ENCODE measurements around the gene TXNDC11.

The TXNDC11 gene

DNA sequence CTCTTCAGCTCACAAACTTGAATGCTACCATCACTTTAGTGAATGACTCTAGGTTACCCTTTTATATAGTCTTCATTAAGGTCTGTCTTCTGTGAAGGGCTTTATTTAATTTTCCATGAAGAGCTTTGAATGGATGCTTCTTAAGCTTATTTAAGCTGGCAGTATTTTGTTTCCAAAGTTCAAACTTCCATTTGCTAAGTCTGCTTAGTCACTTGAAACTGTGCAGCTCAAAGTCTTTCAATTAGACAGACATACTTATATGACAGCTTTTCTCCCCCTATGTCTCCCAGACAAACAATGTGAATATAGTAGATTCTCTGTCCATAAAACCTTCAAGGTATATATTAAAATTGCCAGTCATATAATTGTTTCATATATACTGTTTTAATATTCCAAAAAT, 23.5 kb downstream of the TXNDC11 start:
- DNase-seq: no peak

DNA sequence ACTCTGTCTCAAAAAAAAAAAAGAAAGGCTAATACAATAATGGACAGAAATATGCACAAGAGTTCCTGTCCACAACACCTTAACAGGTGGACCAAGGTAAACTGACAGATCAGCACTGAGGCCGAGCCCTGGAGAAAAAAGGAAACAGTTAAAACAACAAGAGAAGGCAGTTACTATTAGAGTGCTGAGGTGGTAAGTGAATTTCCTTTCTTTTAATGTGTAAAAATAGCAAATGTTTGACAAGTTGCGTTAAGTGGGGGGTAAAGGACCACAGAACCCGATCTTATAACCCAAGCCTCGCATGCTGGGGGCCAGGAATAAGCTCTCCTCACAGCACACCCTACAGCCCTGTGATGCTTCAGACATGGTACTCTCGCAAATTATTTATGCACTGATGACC, 24.8 kb downstream of the TXNDC11 start:
- no peak for DNase-seq

DNA sequence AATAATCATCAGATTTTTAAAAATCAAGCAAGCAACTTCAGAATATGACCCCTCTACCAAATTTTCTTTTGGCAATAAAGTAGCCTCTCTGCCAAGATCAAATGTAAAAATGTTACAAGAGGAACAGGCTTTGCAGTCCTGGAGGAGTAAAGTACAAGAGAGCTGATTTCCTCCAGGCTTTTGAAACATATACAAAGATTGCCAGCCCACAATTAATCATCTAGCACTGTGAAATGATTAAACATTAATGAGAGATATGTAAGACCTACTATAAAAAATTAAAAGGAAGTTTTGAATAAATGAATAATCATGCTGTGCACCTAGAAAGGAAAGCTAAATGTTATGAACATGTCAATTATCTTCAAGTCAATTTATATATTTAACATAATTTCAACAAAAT, 26.3 kb downstream of the TXNDC11 start:
- no peak for DNase-seq

DNA sequence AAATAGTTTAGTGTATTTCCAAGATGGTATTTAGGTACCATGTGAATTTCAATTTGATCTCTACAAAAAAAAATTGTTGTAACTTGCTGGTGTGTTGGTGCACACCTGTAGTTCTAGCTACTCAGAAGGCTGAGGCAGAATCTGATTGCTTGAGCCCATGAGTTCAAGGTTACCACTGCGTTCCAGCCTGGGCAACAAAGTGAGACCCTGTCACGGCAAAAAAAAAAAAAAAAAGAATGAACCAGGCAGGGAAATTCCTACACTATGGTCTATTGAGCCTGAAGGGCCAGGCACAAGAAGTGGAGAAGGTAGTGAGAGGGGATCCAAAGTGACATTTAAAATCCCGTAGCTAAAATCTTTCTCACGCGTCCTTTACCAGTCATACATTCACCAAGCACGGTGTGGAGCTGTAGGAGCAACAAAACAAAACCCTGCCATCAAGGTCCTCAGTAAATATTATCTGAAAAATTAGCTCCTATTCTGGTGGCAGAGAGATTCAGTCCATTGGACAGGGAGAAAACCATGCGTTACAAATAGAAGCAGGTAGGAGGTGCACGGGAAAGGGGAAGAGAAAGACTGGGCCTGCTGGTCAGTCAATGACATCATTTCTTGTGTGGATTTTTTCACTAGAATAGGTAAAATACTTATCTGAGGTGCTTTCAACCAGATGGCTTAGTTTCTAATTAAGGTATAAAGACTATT, 27.3 kb downstream of the TXNDC11 start:
- no peak for DNase-seq

DNA sequence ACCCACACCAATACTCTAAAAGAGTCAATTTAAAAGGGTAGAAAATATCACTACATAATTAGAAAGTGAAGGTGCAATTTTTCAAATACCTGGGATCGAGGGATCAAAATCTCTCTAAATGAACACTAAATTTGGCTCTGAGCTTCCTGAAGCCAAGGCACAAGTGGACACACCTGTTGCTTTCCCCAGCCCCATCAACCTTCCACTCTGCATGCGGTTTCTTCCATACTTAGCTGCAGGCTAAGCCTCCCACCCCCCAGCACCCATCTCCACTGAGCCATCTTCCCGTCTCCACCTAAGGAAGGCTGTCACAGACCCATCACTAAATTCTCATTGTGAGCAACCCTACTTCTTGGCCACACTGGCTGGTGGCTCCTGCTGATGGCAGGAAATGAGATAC, 30.5 kb downstream of the TXNDC11 start:
- no peak for DNase-seq

DNA sequence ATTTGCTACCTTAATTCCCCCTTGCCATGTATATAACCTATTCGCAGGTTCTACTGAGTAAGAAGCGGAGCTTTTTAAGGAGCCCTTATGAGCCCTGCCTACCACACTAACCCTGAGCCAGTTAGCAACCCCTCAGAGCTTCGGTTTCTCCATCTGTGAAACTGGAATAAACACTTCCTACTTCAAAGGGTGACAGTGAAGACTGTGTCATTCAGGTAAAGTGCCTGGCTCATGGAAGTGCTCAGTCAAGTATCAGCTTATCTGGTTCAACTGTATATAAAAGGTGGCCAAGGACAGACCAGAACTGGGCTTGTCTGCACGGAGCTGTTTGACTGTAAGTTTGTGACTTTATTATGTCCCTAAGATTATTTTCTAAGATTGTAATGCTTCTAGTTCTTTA, 31.0 kb downstream of the TXNDC11 start:
- no peak for DNase-seq

DNA sequence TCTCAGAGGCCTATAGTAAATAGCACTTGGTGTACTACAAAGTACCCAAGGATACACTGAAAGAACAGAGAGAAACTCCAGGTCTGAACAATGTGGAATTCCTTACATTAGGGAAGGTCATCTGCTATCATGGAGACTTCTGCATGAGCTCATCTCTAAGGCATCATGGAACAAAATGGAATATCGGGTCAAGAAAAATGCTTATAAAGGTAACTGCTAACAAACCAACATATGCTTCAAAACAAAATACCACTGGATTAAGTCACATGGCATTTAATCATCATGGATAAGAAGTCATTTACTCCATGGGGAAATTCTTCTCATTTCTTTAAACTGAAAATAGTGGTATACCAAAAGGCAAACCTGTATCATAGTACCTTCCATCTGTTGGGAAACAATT, 34.2 kb downstream of the TXNDC11 start:
- peak; percentile 13 for DNase-seq

DNA sequence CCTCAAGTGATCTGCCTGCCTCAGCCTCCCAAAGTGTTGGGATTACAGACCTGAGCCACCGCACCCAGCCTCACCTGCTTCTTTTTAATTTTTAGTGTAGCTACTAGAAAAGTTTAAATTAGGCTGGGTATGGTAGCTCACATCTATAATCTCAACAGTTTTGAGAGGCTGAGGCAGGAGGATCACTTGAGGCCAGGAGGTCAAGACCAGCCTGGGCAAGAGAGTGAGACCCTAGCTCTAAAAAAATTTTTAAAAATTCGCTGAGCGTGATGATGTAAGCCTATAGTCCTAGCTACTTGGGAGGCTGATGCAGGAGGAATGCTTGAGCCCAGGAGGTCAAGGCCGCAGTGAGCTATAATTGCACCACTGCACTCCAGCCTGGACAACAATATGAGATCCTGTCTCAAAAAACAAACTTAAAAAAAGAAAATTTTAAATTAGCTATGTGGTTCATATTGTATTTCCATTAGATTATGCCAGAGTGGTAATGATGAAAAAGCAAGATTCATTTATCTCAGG, 34.9 kb downstream of the TXNDC11 start:
- DNase-seq: no peak

DNA sequence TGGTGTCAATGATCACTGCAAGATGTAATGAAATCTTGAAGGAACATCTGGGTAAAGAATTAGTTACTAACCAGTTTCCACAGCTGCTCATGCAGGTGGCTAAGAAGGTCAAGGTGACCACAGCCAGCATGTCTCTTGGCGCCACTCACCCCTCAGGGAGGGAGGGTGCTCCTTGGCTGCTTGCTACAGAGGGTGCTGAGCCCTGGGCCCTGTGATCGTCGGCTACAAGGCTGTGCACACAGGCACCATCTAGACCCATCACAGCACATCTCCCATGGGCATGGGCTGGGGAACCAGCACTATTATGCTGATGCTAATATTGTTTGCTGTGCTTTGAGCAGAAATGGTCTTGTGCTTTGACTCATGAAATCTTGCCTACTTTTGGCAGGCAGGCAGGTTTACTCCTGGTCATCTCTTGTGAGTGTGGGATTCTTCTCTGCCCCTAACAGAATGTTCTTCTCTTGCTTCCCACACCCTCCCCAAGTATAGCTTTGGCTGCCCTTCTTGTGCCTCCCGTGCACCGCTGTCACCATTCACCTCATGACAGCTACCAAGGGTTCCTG, 36.4 kb downstream of the TXNDC11 start:
- no peak for DNase-seq

DNA sequence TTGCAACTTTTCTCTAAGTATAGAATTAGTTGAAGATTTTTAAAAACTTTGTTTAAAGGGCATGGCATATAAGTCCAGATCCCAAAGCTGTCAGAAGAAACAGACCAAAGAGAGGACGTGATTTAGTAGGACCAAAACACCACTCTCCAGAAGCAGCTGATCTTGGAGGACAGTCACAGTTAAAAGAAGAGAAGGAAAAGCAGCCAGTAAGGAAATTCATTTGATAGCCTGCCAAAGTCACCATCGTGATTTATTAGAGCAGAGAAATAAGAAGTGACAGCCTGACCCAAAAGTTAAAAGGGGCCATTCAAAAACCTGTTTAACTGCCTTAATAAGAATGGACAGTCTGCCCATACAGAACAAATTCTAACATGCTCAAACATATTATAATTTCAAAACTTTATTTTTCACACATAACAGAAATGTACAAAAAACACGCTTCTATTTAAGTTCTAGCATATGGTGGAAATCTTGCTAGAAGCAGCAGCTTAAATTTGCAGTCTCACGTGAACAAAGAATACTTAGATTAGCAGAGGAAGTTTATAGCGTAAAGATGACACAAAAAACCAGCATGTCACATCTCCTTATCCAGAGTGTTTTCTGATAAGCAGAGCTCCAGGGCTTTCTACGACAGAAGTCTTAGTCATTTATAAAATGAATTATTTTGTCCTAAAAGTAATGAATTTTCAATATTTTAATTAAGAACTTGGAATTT, 37.2 kb downstream of the TXNDC11 start:
- DNase-seq: no peak

DNA sequence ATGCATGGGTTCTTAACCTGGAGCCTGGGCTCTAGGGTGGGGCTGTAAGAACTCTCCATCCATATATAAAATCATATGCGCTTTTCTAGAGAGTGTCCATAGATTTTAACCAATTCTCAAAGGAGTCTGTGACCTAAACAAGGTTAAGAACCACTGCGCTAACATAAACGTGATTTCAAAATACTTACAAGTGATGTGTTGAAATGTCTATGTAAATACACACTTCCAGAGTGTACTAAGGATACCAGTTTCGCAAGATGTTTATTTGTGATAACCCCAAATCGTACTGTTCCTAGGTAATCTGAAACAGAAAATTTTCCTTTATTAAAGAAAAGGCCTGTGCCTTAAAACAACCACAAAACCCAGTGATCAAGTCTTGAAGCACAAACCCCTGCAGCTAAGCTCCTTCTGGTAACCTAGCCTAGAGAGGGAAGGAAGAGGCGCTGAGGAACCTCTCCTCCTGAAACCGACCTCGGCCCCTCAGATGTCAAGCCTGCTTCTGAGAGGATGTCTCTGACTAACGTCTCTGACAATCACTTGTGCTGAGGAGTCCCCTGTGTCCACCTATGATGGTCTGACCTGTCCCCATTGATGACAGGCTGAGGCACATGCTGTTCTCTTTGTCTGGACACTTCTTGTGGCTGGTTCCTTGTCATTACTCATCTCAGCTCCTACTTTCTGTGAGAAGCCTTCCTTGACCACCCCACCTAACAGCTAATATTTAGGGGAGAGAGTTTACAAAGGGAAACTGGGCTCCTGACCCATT, 42.2 kb downstream of the TXNDC11 start:
- DNase-seq: no peak

DNA sequence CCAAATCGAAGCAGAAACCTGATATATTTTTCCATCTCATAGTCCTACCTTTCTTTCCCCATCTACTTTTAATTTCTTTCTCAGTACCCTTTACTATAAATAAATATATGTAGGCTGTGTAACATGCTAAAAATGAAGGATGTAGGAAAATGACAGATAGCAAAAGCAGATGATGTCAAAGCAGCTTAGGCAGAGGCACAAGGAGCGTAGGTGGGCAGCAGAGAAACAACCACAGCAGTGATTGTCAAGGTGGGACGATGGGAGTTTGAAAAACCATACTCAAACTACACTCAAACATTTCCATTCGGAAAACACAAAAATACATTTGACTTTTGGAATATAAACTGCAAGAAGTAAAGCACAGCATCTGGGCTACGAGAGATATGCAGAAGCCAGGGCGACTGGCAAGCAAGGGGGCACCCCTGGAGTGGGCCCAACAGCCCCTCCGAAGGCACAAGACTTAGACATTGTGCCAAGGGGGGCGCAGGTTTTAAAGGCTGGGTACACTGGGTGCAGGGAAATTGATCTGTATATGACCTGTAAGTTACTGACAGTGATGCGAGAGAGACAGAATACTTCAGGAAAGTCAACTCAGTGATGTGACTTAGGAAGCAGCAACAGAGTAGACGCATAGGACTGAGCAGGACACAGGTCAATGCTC, 43.3 kb downstream of the TXNDC11 start:
- DNase-seq: no peak

DNA sequence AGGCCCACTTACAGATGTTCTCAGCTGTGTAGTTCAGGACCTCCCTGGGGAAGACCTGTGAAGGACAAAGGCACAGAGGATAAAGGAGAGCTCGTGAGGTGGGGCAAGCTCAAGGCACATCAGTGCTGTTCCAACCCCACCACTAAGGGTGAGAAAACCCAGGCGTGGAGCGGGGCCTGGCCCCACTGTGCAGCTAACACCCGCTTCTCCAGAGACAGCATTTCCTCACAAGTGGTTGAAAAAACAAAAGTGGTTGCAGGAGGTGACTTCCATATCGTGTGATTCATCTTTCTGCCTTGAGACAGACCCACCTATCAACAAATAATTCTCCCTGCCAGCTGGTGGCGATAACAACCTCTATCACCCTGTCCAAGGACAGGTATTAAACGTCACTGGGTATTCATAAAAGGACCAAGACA, 44.4 kb downstream of the TXNDC11 start:
- DNase-seq: no peak

DNA sequence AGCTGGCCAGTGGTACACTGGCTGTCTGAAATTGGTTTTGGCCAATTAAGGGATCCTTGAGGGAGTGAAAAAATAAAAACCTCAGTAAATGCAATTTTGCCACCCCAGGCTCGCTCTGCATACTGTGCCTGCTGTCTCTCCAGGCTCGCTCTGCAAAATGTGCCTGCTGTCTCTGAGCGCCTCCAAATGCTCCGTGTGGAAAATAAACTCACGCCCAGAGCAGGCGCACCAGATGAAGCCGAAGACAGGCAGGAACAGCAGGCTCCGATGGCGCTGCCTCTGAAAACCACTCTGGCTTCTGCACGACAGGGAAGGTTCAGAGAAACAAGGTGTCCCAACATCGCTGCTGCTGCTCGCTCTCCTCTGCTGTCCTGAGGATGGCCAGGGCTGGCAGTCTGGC, 45.3 kb downstream of the TXNDC11 start:
- DNase-seq: no peak

DNA sequence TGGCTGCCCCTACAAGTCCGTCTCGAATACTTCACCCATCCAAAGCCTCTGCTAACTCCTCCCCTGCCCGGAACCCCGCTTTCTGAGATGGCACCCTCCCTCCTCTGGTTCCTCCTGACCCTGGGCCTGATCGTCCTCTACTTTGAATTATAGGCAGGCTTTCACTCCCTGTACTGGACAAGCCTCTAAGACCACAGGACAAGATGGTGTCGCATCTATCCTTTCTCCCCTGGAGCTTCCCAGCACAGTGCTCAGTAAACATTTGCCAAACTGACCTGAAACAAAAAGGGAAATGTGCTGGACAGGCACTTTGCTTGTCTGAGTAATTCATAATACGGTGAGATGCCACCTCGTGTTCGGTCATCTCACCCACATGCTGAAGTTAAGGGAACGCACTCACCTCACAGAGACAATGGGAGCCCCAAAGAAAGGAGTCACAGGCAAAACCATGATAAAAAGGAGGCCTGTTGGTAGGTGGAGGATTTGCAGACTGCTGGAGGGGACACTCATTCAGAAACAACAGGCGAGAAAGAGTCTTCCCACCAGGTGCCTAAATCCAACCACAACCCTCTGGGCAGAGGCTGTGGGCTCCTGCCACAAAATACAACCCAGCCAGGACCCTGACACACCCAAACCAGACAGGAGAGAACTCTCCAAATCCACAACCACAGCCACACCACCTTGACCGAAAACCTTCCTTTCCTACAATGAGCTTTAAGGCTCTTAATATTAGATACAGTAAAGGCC, 46.2 kb downstream of the TXNDC11 start:
- DNase-seq: no peak

DNA sequence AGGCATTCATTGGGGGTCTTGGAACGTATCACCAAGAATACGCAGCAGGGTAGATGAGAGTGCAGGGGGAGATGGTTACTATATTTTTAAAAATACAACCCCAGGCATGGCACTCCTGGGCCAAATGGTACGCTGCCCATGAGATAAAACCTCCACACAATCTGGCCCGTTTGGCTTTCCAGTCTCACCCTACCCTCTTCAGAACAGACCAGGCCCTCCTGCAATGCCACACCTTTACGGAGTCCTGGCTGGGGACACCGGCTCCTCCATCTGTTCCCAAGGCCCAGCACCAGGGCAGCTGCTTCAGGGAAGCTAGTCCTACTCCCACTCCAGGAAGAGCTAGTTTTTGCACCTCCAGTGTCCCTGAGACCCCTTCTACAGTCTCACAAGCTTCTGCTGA, 50.0 kb downstream of the TXNDC11 start:
- DNase-seq: no peak

DNA sequence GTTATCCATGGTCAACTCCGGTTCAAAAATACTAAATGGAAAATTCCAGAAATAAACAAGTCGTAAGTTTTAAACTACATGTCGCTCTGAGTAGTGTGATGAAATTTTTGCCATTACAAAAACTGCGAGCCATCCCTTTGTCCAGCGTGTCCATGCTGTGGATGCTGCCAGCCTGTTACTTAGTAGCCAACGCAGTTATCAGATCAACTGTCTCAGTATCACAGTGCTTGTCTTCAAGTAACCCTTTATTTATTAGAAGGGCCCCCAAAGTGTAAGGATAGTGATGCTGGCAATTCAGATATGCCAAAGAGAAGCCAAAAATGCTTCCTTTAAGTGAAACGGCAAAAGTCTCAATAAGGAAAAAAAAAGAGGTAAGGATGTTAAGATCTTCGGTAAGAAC, 50.5 kb downstream of the TXNDC11 start:
- DNase-seq: no peak

DNA sequence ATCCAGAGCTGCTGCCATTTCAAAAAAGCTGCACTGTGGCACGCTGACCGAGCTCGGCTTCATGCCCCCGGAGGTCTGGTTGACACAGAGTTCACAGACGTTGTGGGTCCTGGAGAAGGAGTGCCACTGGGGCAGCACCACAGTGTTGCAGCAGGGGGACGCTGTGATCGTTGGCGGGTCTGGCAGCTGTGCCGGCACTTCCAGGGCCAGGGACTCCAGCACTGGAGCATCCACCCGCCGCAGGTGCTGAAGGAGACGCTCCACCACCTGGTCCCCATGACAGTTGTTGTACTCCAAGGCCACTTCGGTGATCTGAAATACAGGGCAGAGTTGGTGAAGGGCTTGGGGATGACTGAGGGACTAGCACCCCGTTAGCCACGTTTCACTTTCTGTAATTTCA, 50.9 kb downstream of the TXNDC11 start:
- DNase-seq: no peak

DNA sequence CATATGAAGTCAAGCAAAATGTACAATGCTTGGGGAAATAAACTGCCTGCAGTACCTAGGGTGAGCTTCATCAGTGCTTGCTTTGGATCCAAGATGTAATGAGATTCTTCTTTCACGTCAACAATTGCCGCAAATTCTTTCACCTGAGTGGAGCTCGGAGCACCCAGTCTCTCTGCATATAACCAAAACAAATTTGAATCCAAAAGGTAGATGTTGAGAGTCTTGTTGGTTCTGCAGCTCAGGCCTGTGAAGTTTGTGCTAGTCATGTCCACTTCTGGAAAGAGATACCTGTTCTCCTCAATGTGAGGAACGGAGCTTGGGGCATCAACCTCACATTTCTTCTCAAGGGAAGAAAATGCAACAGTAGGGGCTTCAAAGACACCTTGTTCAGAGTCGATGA, 51.4 kb downstream of the TXNDC11 start:
- no peak for DNase-seq

DNA sequence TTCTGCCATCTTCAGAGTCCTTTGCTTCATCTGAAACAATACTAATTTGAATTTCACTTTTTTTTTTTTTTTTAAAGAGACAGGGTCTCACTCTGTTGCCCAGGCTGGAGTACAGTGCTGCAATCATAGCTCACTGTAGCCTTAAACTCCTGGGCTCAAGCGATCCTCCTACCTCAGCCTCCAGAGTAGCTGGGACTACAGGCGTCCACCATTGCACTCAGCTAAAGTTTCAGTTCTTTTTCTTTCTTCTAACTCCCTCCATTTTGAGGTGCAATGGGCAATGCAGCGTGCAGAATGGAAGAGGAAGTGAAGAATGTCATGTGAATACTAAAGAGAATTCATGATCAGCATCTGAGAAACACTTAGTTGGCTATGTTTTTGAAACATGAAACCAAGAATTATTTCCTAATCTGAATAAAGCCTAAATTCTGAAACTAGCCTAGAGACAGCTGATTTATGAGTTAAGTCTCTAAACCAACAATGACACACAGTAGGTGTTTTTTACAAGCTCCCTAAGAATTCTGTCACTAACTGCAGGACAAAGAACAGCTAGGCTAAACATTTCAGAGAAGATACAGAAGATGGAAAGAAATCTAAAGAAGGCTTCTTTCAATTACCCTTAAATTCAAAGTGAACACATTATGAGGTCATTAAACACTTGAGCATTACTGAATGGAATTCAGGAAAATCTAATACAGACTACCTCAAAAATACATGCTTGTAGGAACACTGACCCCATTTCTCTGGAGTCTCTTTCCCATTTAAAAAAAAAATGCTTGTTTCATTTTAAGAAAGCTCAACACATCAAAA, 53.4 kb downstream of the TXNDC11 start:
- DNase-seq: no peak

DNA sequence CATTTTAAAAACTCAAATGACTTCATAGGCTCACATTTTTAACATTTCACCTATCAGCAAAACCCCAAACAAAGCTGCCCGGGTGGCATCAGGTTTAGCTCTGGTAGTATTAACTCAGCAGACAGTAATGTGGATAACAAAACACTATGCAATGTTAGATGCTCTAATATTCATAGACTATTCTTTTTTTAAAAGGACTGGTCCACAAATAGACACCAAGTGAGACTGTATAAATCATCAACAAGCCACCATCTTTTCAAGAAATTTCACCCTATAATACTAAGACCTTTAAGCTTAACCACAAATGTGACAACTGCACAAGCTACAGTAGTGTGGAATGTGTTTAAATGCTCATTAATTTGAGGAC, 54.2 kb downstream of the TXNDC11 start:
- no peak for DNase-seq

All from fibroblast of skin of scalp (primary cell).